ENCODE data around the gene PFN3. TPM values are rescaled to one million over a fixed set of nuclear protein-coding genes. Genes with fewer than 3 reads are reported as not detected.

PFN3 gene
- total and polyA plus RNA-seq, 2 of the 13 experiments (the other 11 are each of a cell fraction or from before 2014, with no cell fraction given), result not detected

DNA sequence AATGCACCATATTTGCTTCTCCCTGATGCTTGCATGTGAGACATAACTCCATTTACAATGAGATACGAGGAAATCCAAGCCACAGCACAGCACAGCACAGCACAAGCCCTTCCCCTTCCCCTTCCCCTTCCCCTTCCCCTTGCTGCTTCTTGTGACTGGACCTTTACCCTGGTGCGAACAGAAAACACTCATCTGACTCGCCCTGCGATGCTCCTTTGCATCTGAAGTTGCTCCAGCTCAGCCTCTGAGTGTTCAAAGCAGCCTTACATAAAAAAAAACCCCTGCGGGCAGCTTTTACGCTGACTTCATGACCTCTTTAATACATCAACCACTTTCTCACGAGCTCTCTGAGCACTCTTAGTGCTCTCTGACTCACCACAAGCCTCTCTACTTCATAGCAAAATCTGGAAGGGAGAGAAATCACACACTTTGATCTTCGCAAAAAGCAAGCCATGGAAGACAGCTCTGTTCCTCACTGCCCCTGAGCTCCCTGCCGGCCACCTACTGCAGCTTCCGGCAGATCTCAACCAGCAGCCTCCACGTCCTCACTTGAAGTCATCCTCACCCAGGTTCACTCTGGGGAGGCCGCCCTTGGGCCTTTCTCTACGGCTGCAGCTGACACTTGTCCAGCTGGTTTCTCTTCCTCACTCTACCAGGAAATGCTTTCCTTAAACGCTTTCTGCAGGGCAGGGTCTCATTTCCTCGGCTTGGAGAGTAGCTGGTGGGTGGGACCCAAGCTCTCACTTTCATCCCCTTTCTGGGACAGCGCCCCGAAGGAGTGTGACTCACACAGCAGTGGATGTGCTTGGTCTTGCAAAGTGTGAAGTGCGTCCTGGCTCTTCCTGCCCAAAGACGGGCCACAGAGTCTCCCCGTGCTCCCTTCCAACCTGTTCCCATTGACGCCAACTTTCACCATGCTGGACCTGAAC is 11.0 kb downstream of the PFN3 start (continued):
- TF ChIP-seq, protein P1, sequence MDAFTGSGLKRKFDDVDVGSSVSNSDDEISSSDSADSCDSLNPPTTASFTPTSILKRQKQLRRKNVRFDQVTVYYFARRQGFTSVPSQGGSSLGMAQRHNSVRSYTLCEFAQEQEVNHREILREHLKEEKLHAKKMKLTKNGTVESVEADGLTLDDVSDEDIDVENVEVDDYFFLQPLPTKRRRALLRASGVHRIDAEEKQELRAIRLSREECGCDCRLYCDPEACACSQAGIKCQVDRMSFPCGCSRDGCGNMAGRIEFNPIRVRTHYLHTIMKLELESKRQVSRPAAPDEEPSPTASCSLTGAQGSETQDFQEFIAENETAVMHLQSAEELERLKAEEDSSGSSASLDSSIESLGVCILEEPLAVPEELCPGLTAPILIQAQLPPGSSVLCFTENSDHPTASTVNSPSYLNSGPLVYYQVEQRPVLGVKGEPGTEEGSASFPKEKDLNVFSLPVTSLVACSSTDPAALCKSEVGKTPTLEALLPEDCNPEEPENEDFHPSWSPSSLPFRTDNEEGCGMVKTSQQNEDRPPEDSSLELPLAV (CRISPR knock-in tag; conservative IDR thresholded peaks at IDR 0.05; ENCODE audit: low read depth), result no peak
- TF ChIP-seq ZNF138 (CRISPR knock-in tag; IDR thresholded peaks at IDR 0.05; ENCODE audit: low read depth) (no peak), FOXA3 (CRISPR knock-in tag; IDR thresholded peaks at IDR 0.05) (no peak)
- TF ChIP-seq, protein P2, sequence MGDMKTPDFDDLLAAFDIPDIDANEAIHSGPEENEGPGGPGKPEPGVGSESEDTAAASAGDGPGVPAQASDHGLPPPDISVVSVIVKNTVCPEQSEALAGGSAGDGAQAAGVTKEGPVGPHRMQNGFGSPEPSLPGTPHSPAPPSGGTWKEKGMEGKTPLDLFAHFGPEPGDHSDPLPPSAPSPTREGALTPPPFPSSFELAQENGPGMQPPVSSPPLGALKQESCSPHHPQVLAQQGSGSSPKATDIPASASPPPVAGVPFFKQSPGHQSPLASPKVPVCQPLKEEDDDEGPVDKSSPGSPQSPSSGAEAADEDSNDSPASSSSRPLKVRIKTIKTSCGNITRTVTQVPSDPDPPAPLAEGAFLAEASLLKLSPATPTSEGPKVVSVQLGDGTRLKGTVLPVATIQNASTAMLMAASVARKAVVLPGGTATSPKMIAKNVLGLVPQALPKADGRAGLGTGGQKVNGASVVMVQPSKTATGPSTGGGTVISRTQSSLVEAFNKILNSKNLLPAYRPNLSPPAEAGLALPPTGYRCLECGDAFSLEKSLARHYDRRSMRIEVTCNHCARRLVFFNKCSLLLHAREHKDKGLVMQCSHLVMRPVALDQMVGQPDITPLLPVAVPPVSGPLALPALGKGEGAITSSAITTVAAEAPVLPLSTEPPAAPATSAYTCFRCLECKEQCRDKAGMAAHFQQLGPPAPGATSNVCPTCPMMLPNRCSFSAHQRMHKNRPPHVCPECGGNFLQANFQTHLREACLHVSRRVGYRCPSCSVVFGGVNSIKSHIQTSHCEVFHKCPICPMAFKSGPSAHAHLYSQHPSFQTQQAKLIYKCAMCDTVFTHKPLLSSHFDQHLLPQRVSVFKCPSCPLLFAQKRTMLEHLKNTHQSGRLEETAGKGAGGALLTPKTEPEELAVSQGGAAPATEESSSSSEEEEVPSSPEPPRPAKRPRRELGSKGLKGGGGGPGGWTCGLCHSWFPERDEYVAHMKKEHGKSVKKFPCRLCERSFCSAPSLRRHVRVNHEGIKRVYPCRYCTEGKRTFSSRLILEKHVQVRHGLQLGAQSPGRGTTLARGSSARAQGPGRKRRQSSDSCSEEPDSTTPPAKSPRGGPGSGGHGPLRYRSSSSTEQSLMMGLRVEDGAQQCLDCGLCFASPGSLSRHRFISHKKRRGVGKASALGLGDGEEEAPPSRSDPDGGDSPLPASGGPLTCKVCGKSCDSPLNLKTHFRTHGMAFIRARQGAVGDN (CRISPR knock-in tag; IDR thresholded peaks at IDR 0.05), result peak; percentile 55; the same call in 1 of the 2 replicates

Data from HepG2 (cell line).